Skin of body (tissue), 2 donors: ENCODE results near the gene SLC12A9. TPM values are rescaled to one million over a fixed set of nuclear protein-coding genes. Genes with fewer than 3 reads are reported as not detected.
A peak's percentile ranks its signal among the peaks of the same experiment; 100 is the strongest.
"Not testable (repeated sequence)": the region's sequence is repeated elsewhere in the genome, so short reads cannot be mapped to it uniquely, and the experiment has no call there.

Experiments used
- DNase-seq: peaks from one replicate; lab custom pipeline; 2025; lab: John Stamatoyannopoulos, UW
- total RNA-seq: library from RNA; depleted of rRNA; stranded (reverse); fragments of >200 nt; gene quantifications from one replicate; pipeline ENCODE4 v1.2.3, GENCODE V29; 2014

SLC12A9 gene, protein sequence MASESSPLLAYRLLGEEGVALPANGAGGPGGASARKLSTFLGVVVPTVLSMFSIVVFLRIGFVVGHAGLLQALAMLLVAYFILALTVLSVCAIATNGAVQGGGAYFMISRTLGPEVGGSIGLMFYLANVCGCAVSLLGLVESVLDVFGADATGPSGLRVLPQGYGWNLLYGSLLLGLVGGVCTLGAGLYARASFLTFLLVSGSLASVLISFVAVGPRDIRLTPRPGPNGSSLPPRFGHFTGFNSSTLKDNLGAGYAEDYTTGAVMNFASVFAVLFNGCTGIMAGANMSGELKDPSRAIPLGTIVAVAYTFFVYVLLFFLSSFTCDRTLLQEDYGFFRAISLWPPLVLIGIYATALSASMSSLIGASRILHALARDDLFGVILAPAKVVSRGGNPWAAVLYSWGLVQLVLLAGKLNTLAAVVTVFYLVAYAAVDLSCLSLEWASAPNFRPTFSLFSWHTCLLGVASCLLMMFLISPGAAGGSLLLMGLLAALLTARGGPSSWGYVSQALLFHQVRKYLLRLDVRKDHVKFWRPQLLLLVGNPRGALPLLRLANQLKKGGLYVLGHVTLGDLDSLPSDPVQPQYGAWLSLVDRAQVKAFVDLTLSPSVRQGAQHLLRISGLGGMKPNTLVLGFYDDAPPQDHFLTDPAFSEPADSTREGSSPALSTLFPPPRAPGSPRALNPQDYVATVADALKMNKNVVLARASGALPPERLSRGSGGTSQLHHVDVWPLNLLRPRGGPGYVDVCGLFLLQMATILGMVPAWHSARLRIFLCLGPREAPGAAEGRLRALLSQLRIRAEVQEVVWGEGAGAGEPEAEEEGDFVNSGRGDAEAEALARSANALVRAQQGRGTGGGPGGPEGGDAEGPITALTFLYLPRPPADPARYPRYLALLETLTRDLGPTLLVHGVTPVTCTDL
- total RNA-seq, result 12.2 TPM

DNA sequence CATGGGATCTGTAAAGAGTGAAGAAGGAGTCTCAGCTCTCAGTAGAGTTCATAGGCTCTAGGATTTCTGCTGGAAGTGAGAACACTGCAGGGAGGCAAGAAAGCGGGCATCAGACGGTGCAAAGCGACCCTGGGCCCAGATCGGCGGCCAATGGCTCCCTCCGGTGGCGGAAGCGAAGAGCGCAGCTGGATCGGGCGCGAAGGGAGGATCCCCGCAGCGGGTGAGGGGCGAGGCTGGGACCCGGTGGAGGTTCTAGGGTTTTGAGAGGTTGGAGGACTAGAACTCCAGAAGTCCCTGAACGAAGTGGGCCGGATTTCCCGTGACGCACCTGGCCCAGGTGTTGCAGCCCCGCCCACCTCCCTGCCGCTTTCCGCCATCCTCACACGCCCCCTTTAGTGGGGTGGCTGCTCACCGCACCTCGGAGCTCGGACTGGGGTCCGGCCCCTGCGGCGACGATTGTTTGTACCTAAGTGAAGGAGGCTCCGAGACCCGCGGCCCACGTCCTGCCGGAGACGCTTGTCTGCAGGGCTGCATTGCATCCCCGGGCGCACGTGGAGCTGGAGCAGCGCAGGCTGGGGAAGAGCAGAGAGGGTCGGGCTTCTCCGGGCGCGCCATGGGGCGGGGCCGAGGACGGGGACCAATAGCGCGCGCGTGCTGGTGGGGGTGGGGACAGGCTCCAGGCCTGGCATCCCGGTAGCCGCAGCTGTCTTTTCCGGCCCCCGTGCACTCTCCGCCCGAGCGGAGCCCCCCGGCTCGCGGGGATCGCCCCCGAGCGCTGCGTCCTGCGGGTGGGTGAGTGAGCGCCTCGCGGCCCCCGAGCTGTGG, at the start of gene SLC12A9:
Gene SLC12A9, plus strand, starts transcription at position 666 of the 825 bp plus-strand sequence. CDS start 1,485 bp downstream, outside the sequence.
- peak; percentile 86 for DNase-seq

- DNase-seq, result no peak
These were observed 49.6 kb upstream of the SLC12A9 start for GRCh38 chr7:100802951-100803350.

DNA sequence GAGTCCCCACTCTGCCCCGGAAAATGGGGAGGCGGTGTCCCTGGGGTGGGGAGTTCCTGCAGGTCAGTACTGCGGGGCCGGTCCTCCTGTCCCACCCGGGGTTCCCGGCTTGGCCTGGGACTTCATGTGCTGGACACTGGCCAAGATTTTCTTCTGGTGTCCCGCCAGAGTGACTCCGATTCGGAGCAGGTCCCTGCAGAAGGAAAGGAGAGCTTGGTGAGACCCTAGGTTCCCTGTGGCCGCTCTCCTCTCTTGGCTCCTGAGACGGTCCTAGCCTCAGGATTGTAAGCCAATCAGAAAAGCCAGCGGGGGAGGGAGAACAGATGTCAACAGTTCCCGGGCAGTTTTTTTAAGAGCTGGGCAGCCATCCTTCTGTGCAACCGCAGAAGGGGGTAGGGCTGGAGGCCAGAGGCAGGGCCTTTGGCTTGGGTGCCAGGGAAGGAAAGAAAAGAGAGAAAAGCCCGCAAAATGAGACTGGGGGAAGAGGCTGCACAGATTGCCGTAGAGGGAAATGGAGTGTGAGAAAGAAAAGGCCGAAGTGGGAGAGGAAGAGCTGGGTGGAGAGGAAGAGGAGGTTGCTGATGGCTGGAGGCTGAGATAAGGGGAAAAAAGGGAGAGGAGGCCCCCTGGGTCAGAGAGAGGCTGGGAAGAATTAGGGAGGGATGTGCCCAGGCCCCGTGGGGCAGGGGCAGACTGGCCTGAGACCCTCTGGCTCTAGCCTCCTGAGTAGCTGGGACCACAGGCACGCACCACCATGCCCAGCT, 48.9 kb upstream of the SLC12A9 start:
- DNase-seq, result peak; percentile 13

- DNase-seq, result no peak
These were observed 47.7 kb upstream of the SLC12A9 start for GRCh38 chr7:100804681-100805431.

DNA sequence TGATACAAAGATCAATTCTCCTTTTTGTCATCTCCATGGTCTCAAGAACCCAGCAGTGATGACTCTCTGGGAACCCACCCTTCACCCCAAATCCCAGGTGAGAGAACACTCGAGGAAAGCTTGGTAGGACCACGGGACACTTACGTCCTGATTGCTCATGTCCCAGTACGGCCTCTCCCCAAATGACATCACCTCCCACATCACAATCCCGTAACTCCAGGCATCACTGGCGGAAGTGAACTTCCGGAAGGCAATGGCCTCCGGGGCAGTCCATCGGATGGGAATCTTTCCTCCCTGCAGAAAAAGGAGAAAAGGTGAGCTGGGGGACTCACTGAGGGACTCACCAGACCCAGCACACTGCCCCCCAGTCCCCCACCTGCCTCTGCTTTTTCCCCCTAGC, 46.2 kb upstream of the SLC12A9 start:
- no peak for DNase-seq

DNA sequence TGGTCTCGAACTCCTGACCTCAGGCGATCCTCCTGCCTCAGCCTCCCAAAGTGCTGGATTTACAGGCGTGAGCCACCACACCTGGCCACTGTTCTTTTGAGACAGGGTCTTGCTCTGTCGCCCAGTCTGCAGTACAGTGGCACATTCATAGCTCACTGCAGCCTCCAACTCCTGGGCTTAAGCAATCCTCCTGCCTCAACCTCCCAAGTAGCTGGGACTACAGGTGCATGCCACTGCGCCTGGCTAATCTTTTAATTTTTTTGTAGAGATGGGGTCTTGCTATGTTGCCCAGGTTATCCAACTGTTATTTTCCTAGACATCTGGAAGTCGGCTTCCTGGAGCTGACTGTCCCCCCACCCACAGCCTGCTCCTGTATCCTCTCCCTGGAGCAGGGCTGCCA, 45.6 kb upstream of the SLC12A9 start:
- DNase-seq, result not testable (repeated sequence)

DNA sequence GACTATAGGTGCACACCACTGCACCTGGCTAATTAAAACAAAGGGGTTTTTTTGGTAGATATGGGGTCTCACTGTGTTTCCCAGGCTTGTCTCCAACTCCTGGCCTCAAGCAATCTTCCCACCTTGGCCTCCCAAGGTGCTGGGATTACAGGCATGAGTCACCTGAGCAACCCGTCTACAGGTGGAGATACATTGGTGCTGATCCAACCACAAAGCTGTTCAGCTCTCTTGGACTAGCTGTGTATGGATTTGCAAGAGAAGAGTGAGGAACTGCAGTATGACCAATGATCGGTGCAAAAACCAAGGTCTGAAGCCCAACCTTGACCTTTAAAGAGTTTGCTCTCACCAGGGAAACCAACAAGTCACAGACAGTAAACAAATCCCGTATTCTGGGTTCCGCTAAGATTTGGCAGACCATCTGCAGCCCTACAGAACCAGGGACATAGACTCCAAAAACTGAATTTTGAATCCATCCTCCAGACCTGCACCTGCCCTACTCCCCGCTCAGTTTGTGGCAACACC, 44.1 kb upstream of the SLC12A9 start:
- no peak for DNase-seq

- DNase-seq, result no peak
These were observed 41.0 kb upstream of the SLC12A9 start for GRCh38 chr7:100811480-100811879.

DNA sequence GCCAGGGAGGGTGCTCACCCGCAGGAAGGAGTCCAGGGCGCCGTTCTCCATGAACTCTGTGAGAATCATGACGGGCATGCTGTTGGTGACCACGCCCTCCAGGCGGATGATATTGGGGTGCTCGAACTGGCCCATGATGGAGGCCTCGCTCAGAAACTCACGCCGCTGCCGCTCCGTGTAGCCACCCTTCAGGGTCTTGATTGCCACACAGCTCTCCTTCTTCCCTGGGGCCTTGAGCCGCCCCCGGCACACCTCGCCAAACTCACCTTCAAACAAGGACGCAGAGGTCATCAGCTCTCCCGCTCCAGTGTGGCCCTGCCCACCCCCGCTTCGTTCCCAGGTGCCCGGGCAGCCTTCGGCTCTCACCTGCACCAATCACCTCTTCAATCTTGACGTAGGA, 39.8 kb upstream of the SLC12A9 start:
- DNase-seq, result no peak

- DNase-seq, result not testable (repeated sequence)
These were observed 36.0 kb upstream of the SLC12A9 start for GRCh38 chr7:100816515-100816914.

GRCh38 chr7:100817097-100817496, 35.4 kb upstream of the SLC12A9 start:
- no peak for DNase-seq

- DNase-seq, result no peak
These were observed 34.1 kb upstream of the SLC12A9 start for GRCh38 chr7:100818366-100818765.

DNA sequence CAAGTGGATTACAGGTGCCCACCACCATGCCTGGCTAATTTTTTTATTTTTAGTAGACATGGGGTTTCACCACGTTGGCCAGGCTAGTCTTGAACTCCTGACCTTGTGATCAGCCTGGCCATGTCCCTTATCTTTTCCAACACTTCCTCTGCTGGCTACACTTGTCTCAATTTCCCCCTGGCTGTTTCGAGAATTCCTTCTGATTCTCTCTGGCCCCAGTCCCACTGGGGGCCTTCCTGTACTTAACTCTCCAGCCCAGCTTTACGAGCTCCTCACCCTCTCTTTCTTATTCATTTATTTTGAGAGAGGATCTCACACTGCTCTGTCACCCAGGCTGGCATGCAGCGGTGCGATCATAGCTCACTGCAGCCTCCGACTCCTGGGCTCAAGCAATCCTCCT, 33.7 kb upstream of the SLC12A9 start:
- DNase-seq, result no peak

- DNase-seq, result no peak
These were observed 32.9 kb upstream of the SLC12A9 start for GRCh38 chr7:100819586-100819985.

DNA sequence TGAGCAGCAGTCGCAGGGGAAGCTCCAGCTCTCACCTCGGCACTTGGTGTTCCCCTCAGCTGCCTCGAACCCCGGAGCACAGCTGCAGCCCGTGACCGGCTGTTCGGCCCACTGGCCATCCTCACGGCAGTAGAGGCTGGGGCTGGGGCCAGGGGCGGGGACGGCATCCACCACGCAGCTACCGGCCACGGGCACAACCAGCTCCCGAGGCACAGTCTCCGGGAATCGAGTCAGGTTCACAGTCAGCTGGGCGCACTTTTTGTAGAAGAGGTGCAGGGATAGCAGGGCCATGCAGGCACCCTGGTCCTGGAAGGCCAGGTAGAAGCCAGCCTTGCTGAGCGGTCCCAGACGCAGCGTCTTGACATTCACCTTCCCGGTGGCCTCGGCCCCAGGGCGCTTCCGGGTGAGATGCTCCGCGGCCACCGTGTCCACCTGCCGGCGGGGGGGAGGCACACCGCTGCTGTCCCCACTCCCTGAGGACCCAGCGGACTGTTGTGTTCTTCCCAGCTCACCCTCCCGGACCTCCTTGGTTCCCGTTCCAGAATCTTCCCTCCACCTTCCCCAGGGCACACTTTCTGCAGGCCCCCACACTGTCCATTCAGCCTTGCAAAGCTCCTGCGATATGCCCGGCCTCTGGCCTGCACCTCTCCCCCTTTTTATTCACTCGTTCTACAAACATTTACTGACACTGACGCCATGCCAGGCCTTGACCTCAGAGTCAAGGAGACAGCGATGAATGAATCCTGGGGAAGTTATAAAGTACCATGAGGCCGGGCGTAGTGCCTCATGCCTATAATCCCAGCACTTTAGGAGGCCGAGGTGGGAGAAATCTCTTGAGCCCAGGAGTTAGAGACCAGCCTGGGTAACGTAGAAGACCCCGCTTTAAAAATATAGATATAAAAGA, 30.0 kb upstream of the SLC12A9 start:
- no peak for DNase-seq

DNA sequence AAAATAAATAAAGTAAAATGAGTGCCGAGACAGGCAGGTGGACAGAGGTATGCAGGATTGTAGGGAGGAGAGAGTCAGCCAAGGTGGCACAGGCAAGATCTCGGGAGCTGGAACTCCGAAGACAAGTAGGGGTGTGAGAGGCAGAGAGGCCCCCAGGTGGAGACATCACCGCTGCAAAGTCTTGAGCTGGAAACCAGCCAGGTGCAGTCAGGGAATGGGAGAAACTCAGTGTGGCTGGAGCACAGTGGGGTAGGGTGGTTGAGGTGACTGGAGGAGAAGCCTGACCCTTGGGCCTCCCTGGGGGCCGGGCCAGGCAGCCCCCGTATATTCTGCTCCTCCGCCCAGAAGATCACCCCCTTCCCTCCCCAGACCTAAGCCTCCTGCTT, 29.4 kb upstream of the SLC12A9 start:
- no peak for DNase-seq

- no peak for DNase-seq
These were observed 29.0 kb upstream of the SLC12A9 start for GRCh38 chr7:100823534-100823933.

DNA sequence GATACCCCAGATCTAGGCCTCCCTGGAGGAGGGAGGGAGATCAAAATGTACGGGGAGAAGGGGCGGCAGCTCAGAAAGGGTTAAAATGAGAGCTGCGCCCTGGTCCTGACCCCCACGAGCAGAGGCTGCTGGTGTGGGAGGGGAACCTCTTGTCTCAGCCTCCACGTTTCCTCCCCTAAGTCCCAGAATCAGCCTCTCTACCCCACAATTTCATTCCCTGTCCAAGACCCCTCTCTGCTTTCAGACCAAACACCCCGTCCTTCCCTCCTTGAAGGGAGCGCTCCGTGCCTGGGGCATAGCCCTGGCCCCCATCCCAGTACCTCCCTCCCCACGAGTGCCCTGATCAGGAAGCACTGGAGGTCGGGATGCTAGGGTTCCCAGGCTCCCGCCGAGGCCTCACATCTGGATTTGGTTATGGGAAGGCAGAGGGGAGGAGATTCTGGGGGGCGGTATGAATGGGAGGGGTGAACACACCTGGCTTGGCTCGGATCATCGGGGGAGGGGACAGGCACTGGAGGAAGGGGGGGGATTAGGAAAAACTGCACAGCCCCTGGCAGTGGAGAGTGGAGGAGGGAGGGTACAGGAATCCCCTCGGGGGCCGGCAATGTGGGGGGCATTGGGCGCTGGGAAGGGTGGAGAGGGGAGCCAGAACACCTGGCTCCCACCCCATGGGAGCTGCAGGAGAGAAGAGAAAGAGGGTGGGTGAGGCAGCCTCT, 27.9 kb upstream of the SLC12A9 start:
- DNase-seq, result no peak
